Choroid plexus epithelial cell (primary cell): ENCODE measurements around the gene MIPOL1.
A peak's percentile ranks its signal among the peaks of the same experiment; 100 is the strongest.

Experiments
- DNase-seq: peaks from one replicate; pipeline ENCODE4 v3.0.0-alpha.2; 2010; ENCODE audit warnings: low read depth
- H3K4me3 ChIP-seq: 2 replicates; pipeline ENCODE4 v1.5.1; 2011; ENCODE audit warnings: low read depth, mild to moderate bottlenecking, control low read depth, low read length, moderate library complexity
- CTCF ChIP-seq: conservative IDR thresholded peaks from 2 replicates; pipeline ENCODE4 v1.5.1; 2011; ENCODE audit warnings: low read depth, mild to moderate bottlenecking, control low read depth, inconsistent platforms, low read length, moderate library complexity

The MIPOL1 gene

GRCh38 chr14:37480446-37481290, 282.9 kb downstream of the MIPOL1 start:
- no peak for TF ChIP-seq CTCF
- no peak for DNase-seq
- H3K4me3 ChIP-seq, result no peak overlapping the region

- no peak for TF ChIP-seq CTCF
- no peak for DNase-seq
- no peak overlapping the region for H3K4me3 ChIP-seq
These were observed 284.7 kb downstream of the MIPOL1 start for GRCh38 chr14:37482428-37482827.

GRCh38 chr14:37483672-37484071, 285.9 kb downstream of the MIPOL1 start:
- DNase-seq, result no peak
- H3K4me3 ChIP-seq, result no peak overlapping the region
- TF ChIP-seq CTCF, result no peak

GRCh38 chr14:37490607-37491006, 292.9 kb downstream of the MIPOL1 start:
- TF ChIP-seq CTCF, result no peak
- DNase-seq, result no peak
- H3K4me3 ChIP-seq, result no peak overlapping the region

GRCh38 chr14:37491076-37491475, 293.3 kb downstream of the MIPOL1 start:
- no peak overlapping the region for H3K4me3 ChIP-seq
- no peak for TF ChIP-seq CTCF
- no peak for DNase-seq

GRCh38 chr14:37493606-37494005, 295.9 kb downstream of the MIPOL1 start:
- DNase-seq, result peak; percentile 4
- H3K4me3 ChIP-seq, result no peak overlapping the region
- no peak for TF ChIP-seq CTCF

- H3K4me3 ChIP-seq, result no peak overlapping the region
- no peak for TF ChIP-seq CTCF
- no peak for DNase-seq
These were observed 299.7 kb downstream of the MIPOL1 start for GRCh38 chr14:37497422-37497821.
